ENCODE results near the gene ITCH.

- TF ChIP-seq CTCF (IDR thresholded peaks at IDR 0.05; ENCODE audit: extremely low read depth in 1 of 2, insufficient read depth in 1 of 2, low read depth in 1 of 2, low read length in 2 of 2) (no peak), POLR2A (IDR thresholded peaks at IDR 0.05; ENCODE audit: low read depth, low read length) (no peak), FOS (IDR thresholded peaks at IDR 0.05; ENCODE audit: borderline replicate concordance, insufficient read depth, low read length) (no peak), EZH2 (IDR thresholded peaks at IDR 0.05; ENCODE audit: borderline replicate concordance, low read depth, low read length, severe bottlenecking) (no peak)
Observed at GRCh38 chr20:34532320-34532719, 169.2 kb downstream of the ITCH start.

Data from endothelial cell of umbilical vein (primary cell).